A549 (cell line): ENCODE data around the gene PLCH1. TPM values are rescaled to one million over a fixed set of nuclear protein-coding genes. Genes with fewer than 3 reads are reported as not detected.
A peak's percentile ranks its signal among the peaks of the same experiment; 100 is the strongest.
"Not testable (repeated sequence)": the region's sequence is repeated elsewhere in the genome, so short reads cannot be mapped to it uniquely, and the experiment has no call there.

Experiments used
- ATAC-seq, 2 experiments: fragments of 200-7000 bp in 1 of 2; fragments of >200 bp in 1 of 2; cut with Nextera tagmentation in 1 of 2; cut with Tn5 transposase in 1 of 2; 3 replicates each; pipeline versions ENCODE4 v1.8.0 to v1.9.1; 2018 to 2020; ENCODE audit warnings: mild to moderate bottlenecking in 1 of 2, moderate library complexity in 1 of 2
- CTCF ChIA-PET: fragments of 300-600 bp; sonication (Branson Sonifier 250); formaldehyde crosslinking; extraction: SDS; loops from one replicate; lab custom pipeline; 2021; ENCODE audit warnings: antibody characterized with exemption, inconsistent platforms; lab: Yijun Ruan, JAX
- POLR2A ChIA-PET: fragments of 350-600 bp; formaldehyde crosslinking; extraction: SDS; loops from one replicate; lab custom pipeline; 2021; ENCODE audit warnings: antibody characterized with exemption, inconsistent platforms; lab: Yijun Ruan, JAX
- DNase-seq, 2 experiments: peaks; one replicate each; pipeline versions ENCODE4 v3.0.0 to v3.0.0-alpha.2; 2011 to 2016; ENCODE audit warnings: low read depth in 1 of 2, low spot score in 1 of 2
- FAIRE-seq: peaks from 2 replicates; lab custom pipeline; 2011; peaks lifted over from hg19 to GRCh38; lab: Jason Lieb, UNC
- H3K27ac ChIP-seq, 2 experiments: fragments of >200 bp; sonication (Bioruptor Twin); formaldehyde crosslinking; 3 replicates each; pipeline ENCODE4 v1.5.1; 2016 to 2017
- H3K4me1 ChIP-seq: fragments of >200 bp; sonication (Bioruptor Twin); formaldehyde crosslinking; 3 replicates; pipeline ENCODE4 v1.6.1; 2016
- H3K4me2 ChIP-seq: fragments of >200 bp; sonication (Bioruptor Twin); formaldehyde crosslinking; 3 replicates; pipeline ENCODE4 v1.6.1; 2016
- H3K4me3 ChIP-seq: fragments of >200 bp; sonication (Bioruptor Twin); formaldehyde crosslinking; 3 replicates; pipeline ENCODE4 v1.5.1; 2016
- H3K9me3 ChIP-seq: fragments of >200 bp; sonication (Bioruptor Twin); formaldehyde crosslinking; 3 replicates; pipeline ENCODE4 v1.6.1; 2016
- ATOH8 ChIP-seq: fragments of 250-450 bp; sonication (Bioruptor Pico); IDR thresholded peaks from 2 replicates; pipeline ENCODE4 v1.5.0; 2020; ENCODE audit warnings: low read depth, mild to moderate bottlenecking, moderate library complexity
- BCL3 ChIP-seq: fragments of >200 bp; sonication (Bioruptor Twin); formaldehyde crosslinking; IDR thresholded peaks from 3 replicates; pipeline ENCODE4 v1.6.1; 2016
- CBX8 ChIP-seq: fragments of 200-600 bp; sonication (generic); IDR thresholded peaks from 2 replicates; pipeline ENCODE4 v1.6.1; 2016
- CEBPB ChIP-seq, 2 experiments: fragments of >200 bp in 1 of 2; sonication (Bioruptor Twin) in 1 of 2; formaldehyde crosslinking in 1 of 2; IDR thresholded peaks; 2 replicates each; pipeline ENCODE4 v1.6.1; 2012 to 2016
- EHMT2 ChIP-seq: fragments of 200-600 bp; sonication (generic); IDR thresholded peaks from 2 replicates; pipeline ENCODE4 v1.6.1; 2016; ENCODE audit warnings: antibody characterized with exemption, low read depth, mild to moderate bottlenecking, moderate library complexity
- FOSB ChIP-seq: fragments of 250-450 bp; sonication (Bioruptor Pico); IDR thresholded peaks from 2 replicates; pipeline ENCODE4 v1.5.0; 2020; ENCODE audit warnings: mild to moderate bottlenecking, moderate library complexity
- FOSL2 ChIP-seq, 2 experiments: fragments of 450-650 bp in 1 of 2; fragments of >200 bp in 1 of 2; sonication (Bioruptor Twin) in 1 of 2; formaldehyde crosslinking; IDR thresholded peaks; 2 replicates each; pipeline versions ENCODE4 v1.5.0 to v1.6.1; 2016 to 2020; ENCODE audit warnings: mild to moderate bottlenecking in 1 of 2, moderate library complexity in 1 of 2
- FOXS1 ChIP-seq: fragments of 250-450 bp; sonication (Bioruptor Pico); IDR thresholded peaks from 2 replicates; pipeline ENCODE4 v1.5.0; 2020; ENCODE audit warnings: mild to moderate bottlenecking, moderate library complexity
- HES2 ChIP-seq: fragments of >200 bp; sonication (Bioruptor Twin); formaldehyde crosslinking; IDR thresholded peaks from 2 replicates; pipeline ENCODE4 v1.6.1; 2016
- HOXB5 ChIP-seq: fragments of 250-450 bp; sonication (Bioruptor Pico); IDR thresholded peaks from 2 replicates; pipeline ENCODE4 v1.5.0; 2020; ENCODE audit warnings: mild to moderate bottlenecking, moderate library complexity
- KDM1A ChIP-seq: fragments of 200-600 bp; sonication (generic); IDR thresholded peaks from 2 replicates; pipeline ENCODE4 v1.6.1; 2016; ENCODE audit warnings: low read depth, mild to moderate bottlenecking
- MAFK ChIP-seq: fragments of 450-650 bp; IDR thresholded peaks from 2 replicates; pipeline ENCODE4 v1.6.1; 2014; ENCODE audit not compliant: partially characterized antibody
- MAX ChIP-seq: IDR thresholded peaks from 2 replicates; pipeline ENCODE4 v1.6.1; 2012
- MAZ ChIP-seq: fragments of 150-350 bp; IDR thresholded peaks from 2 replicates; pipeline ENCODE4 v1.6.1; 2014; ENCODE audit warnings: antibody characterized with exemption, low read depth, low read length, borderline replicate concordance
- MYC ChIP-seq: IDR thresholded peaks from 2 replicates; pipeline ENCODE4 v1.6.1; 2012; ENCODE audit warnings: mild to moderate bottlenecking, inconsistent platforms, low read length, improper control_type of control experiment, borderline replicate concordance
- POLR2AphosphoS2 ChIP-seq: conservative IDR thresholded peaks from 2 replicates; pipeline ENCODE4 v1.6.1; 2012; ENCODE audit warnings: low read length, improper control_type of control experiment, inconsistent platforms
- SMC3 ChIP-seq: fragments of >200 bp; sonication (Bioruptor Twin); formaldehyde crosslinking; IDR thresholded peaks from 3 replicates; pipeline ENCODE4 v1.6.1; 2018; ENCODE audit warnings: inconsistent platforms
- TFCP2L1 ChIP-seq: fragments of 250-450 bp; sonication (Bioruptor Pico); IDR thresholded peaks from 2 replicates; pipeline ENCODE4 v1.5.0; 2021; ENCODE audit warnings: mild to moderate bottlenecking
- ZC3H11A ChIP-seq: fragments of 450-650 bp; IDR thresholded peaks from 2 replicates; pipeline ENCODE4 v1.6.1; 2014; ENCODE audit warnings: antibody characterized with exemption, mild to moderate bottlenecking
- ZNF302 ChIP-seq: fragments of 250-450 bp; sonication (Bioruptor Pico); IDR thresholded peaks from 2 replicates; pipeline ENCODE4 v1.9.0; 2021; ENCODE audit warnings: inconsistent platforms, mild to moderate bottlenecking, moderate library complexity
- WGBS: methylation state at CpG from one replicate; pipeline ENCODE4 v1.1.6; 2017; ENCODE audit errors: missing lambda C conversion rate; 5-methylcytosine and 5-hydroxymethylcytosine counted together
- polyA plus RNA-seq, 4 experiments: library from polyadenylated mRNA; depleted of rRNA in 3 of 4; stranded (reverse); fragments of >200 nt; fragmentation: RNase III in 1 of 4; extraction: RNeasy Plus Mini Kit Qiagen cat#74134 plus additional on column Dnase treatment in 1 of 4; gene quantifications; 2 replicates in 3 of 4; 3 replicates in 1 of 4; pipeline ENCODE4 v1.2.3, GENCODE V29; 2011 to 2017

The PLCH1 gene
- polyA plus RNA-seq, 2 of the 4 experiments (the other 2 are of a cell fraction), result 2.1 to 11.1 TPM

GRCh38 chr3:155643581-155644165 is 101.2 kb downstream of the PLCH1 start:
- ChIA-PET POLR2A (no interaction called here), CTCF (interaction anchor here (1.1 kb wide), 1 partner anchor 44 kb away, joined by 3 read pairs; no protein-coding TSS in a partner anchor)
- DNase-seq (peak in 1 of 2 experiments; percentile 9), FAIRE-seq (no peak), ATAC-seq (peak in 1 of 2 experiments; percentile 50; a peak in 3 of 6 replicates)
- peaks cover 16% of the 10 kb centered on the region; the same call in 2 of the 3 replicates for H3K4me1 ChIP-seq
- no peak overlapping the region for H3K27ac ChIP-seq
- H3K4me2 ChIP-seq, result no peak overlapping the region
- H3K9me3 ChIP-seq, result no peaks in the 10 kb centered on the region
- 59% methylated on average over 4 of the region's 4 CpGs for WGBS
- H3K4me3 ChIP-seq, result no peak overlapping the region
- TF ChIP-seq FOSB (CRISPR knock-in tag), result no peak
- no peak for TF ChIP-seq HES2
- no peak for TF ChIP-seq TFCP2L1 (CRISPR knock-in tag)

GRCh38 chr3:155641956-155642355 is 102.9 kb downstream of the PLCH1 start:
- no peak overlapping the region for H3K4me3 ChIP-seq
- ChIA-PET POLR2A (no interaction called here), CTCF (no interaction called here)
- no peak overlapping the region for H3K27ac ChIP-seq
- FAIRE-seq (no peak), ATAC-seq (no peak), DNase-seq (no peak)
- TF ChIP-seq FOSL2 (IDR thresholded peaks at IDR 0.05), result no peak
- no peak for TF ChIP-seq FOSL2 (CRISPR knock-in tag; IDR thresholded peaks at IDR 0.05)
- no peak for TF ChIP-seq HOXB5
- H3K4me1 ChIP-seq, result peaks cover 15% of the 10 kb centered on the region; the same call in 2 of the 3 replicates
- no peaks in the 10 kb centered on the region for H3K9me3 ChIP-seq
- H3K4me2 ChIP-seq, result no peak overlapping the region
- 74% methylated on average over 1 of the region's 1 CpG for WGBS

- H3K9me3 ChIP-seq, result no peaks in the 10 kb centered on the region
- no peak for DNase-seq
- no peak for ATAC-seq
- CTCF ChIA-PET, result no interaction called here
- peak overlapping the region in 1 of 2 experiments; percentile 17; a peak in 2 of 6 replicates for H3K27ac ChIP-seq
- H3K4me2 ChIP-seq, result peak overlapping the region; percentile 3; the same call in 1 of the 3 replicates
- POLR2A ChIA-PET, result no interaction called here
- H3K4me1 ChIP-seq, result peaks cover 11% of the 10 kb centered on the region; the same call in 2 of the 3 replicates
- FAIRE-seq, result no peak
- no peak for TF ChIP-seq MAX
- TF ChIP-seq HOXB5, result no peak
- no peak overlapping the region for H3K4me3 ChIP-seq
- 61% methylated on average over 3 of the region's 3 CpGs for WGBS
Observed at GRCh38 chr3:155640098-155640497, 104.8 kb downstream of the PLCH1 start.

GRCh38 chr3:155639462-155640055 is 105.3 kb downstream of the PLCH1 start:
- no peak for ATAC-seq
- Histone ChIP-seq H3K27ac (peak overlapping the region in 1 of 2 experiments; percentile 17; a peak in 1 of 6 replicates), H3K9me3 (no peaks in the 10 kb centered on the region), H3K4me3 (no peak overlapping the region), H3K4me2 (no peak overlapping the region), H3K4me1 (peaks cover 11% of the 10 kb centered on the region; the same call in 2 of the 3 replicates)
- ChIA-PET POLR2A (no interaction called here), CTCF (no interaction called here)
- DNase-seq, result no peak
- no peak for FAIRE-seq
- no peak for TF ChIP-seq BCL3
- WGBS, result 71% methylated on average over 4 of the region's 4 CpGs

GRCh38 chr3:155638461-155638860 is 106.4 kb downstream of the PLCH1 start:
- POLR2A ChIA-PET, H3K4me2 ChIP-seq, H3K4me1 ChIP-seq, H3K4me3 ChIP-seq, ATAC-seq, H3K9me3 ChIP-seq, H3K27ac ChIP-seq, DNase-seq, FAIRE-seq, CTCF ChIA-PET: not testable (repeated sequence)

GRCh38 chr3:155637567-155637966 is 107.3 kb downstream of the PLCH1 start:
- no peak for ATAC-seq
- TF ChIP-seq MAFK (no peak), MYC (no peak), KDM1A (no peak), ATOH8 (no peak), CEBPB (IDR thresholded peaks at IDR 0.05) (no peak), EHMT2 (no peak), ZNF302 (no peak), MAZ (no peak), ZC3H11A (no peak), FOXS1 (CRISPR knock-in tag) (no peak), HOXB5 (no peak), POLR2AphosphoS2 (no peak), CBX8 (no peak), SMC3 (no peak)
- TF ChIP-seq, all 56 proteins: peak for 0
- Histone ChIP-seq H3K4me3 (no peak overlapping the region), H3K4me1 (peaks cover 6% of the 10 kb centered on the region; the same call in 2 of the 3 replicates), H3K9me3 (no peaks in the 10 kb centered on the region), H3K4me2 (no peak overlapping the region), H3K27ac (no peak overlapping the region)
- WGBS, result 91% methylated on average over 2 of the region's 2 CpGs
- POLR2A ChIA-PET, result no interaction called here
- CTCF ChIA-PET, result interaction anchor here (0.6 kb wide), 1 partner anchor 20 kb away, joined by 3 read pairs; no protein-coding TSS in a partner anchor
- FAIRE-seq (no peak), DNase-seq (no peak)
